GM23338 (cell line): ENCODE results near the gene SULT1C2. TPM values are rescaled to one million over a fixed set of nuclear protein-coding genes. Genes with fewer than 3 reads are reported as not detected.

ENCODE experiments used
- ATAC-seq: fragments of 200-7000 bp; cut with Tn5 transposase; 3 replicates; pipeline ENCODE4 v1.9.1; 2020
- DNase-seq: peaks from one replicate; pipeline ENCODE4 v3.0.0-alpha.2; 2015; ENCODE audit warnings: low spot score
- H2AFZ ChIP-seq: fragments of 200-600 bp; sonication (generic); 2 replicates; pipeline ENCODE4 v1.8.0; 2016; ENCODE audit warnings: antibody characterized with exemption, mild to moderate bottlenecking, moderate library complexity
- H3F3A ChIP-seq: fragments of 200-600 bp; sonication (generic); replicated peaks from 2 replicates; pipeline ENCODE4 v1.8.0; 2017; ENCODE audit warnings: antibody characterized with exemption, mixed run types, low read depth
- H3K27ac ChIP-seq: fragments of 200-600 bp; sonication (generic); 2 replicates; pipeline ENCODE4 v1.6.1; 2016; ENCODE audit warnings: low read depth
- H3K27me3 ChIP-seq: fragments of 200-600 bp; sonication (generic); 2 replicates; pipeline ENCODE4 v1.8.0; 2016; ENCODE audit warnings: mild to moderate bottlenecking, mixed run types, moderate library complexity; ENCODE audit not compliant: insufficient read depth
- H3K36me3 ChIP-seq: fragments of 200-600 bp; sonication (generic); 2 replicates; pipeline ENCODE4 v1.8.0; 2016; ENCODE audit warnings: mild to moderate bottlenecking; ENCODE audit not compliant: insufficient read depth
- H3K4me1 ChIP-seq: fragments of 200-600 bp; sonication (generic); 2 replicates; pipeline ENCODE4 v1.8.0; 2016; ENCODE audit warnings: mild to moderate bottlenecking, moderate library complexity; ENCODE audit not compliant: insufficient read depth
- H3K4me2 ChIP-seq: fragments of 200-600 bp; sonication (generic); 2 replicates; pipeline ENCODE4 v1.7.1; 2017; ENCODE audit warnings: mixed run types
- H3K4me3 ChIP-seq: fragments of 200-600 bp; sonication (generic); 2 replicates; pipeline ENCODE4 v1.6.1; 2016; ENCODE audit warnings: mixed run types
- H3K79me2 ChIP-seq: fragments of 200-600 bp; sonication (generic); replicated peaks from 2 replicates; pipeline ENCODE4 v1.8.0; 2017; ENCODE audit warnings: mild to moderate bottlenecking; ENCODE audit not compliant: insufficient read depth
- H3K9me2 ChIP-seq: fragments of 200-600 bp; sonication (generic); 2 replicates; pipeline ENCODE4 v1.8.0; 2017; ENCODE audit not compliant: insufficient read depth
- H4K20me1 ChIP-seq: fragments of 200-600 bp; sonication (generic); replicated peaks from 2 replicates; pipeline ENCODE4 v1.8.0; 2017; ENCODE audit warnings: mild to moderate bottlenecking; ENCODE audit not compliant: insufficient read depth
- H3K27ac Mint-ChIP-seq: 2 replicates; pipeline ENCODE4 v1.8.0; 2020; ENCODE audit warnings: inconsistent platforms, mild to moderate bottlenecking, moderate library complexity, mixed read lengths
- H3K27me3 Mint-ChIP-seq: 3 replicates; pipeline ENCODE4 v1.8.0; 2022; ENCODE audit warnings: low read depth, mild to moderate bottlenecking, moderate library complexity, mixed read lengths, inconsistent platforms; ENCODE audit not compliant: insufficient read depth, poor library complexity
- H3K36me3 Mint-ChIP-seq: 3 replicates; pipeline ENCODE4 v1.8.0; 2021; ENCODE audit warnings: low read depth, mild to moderate bottlenecking, inconsistent platforms, moderate library complexity, mixed read lengths
- H3K4me1 Mint-ChIP-seq: 3 replicates; pipeline ENCODE4 v1.8.0; 2020; ENCODE audit warnings: mild to moderate bottlenecking, inconsistent platforms, mixed read lengths
- H3K4me3 Mint-ChIP-seq: 3 replicates; pipeline ENCODE4 v1.8.0; 2021; ENCODE audit warnings: moderate library complexity, mild to moderate bottlenecking, inconsistent platforms, mixed read lengths
- H3K9me3 Mint-ChIP-seq: 3 replicates; pipeline ENCODE4 v1.8.0; 2020; ENCODE audit warnings: moderate library complexity, mild to moderate bottlenecking, inconsistent platforms, mixed read lengths
- CREB1 ChIP-seq: fragments of 250-450 bp; sonication (Bioruptor Pico); IDR thresholded peaks from 2 replicates; pipeline ENCODE4 v1.5.0; 2020; ENCODE audit warnings: low read depth, mild to moderate bottlenecking, moderate library complexity
- EZH2 ChIP-seq: fragments of 200-600 bp; sonication (generic); IDR thresholded peaks from one replicate; pipeline ENCODE4 v1.8.0; 2017; ENCODE audit warnings: antibody characterized with exemption, mild to moderate bottlenecking, low read depth; ENCODE audit not compliant: unreplicated experiment
- EZH2phosphoT487 ChIP-seq: fragments of 200-600 bp; sonication (generic); IDR thresholded peaks from one replicate; pipeline ENCODE4 v1.8.1; 2018; ENCODE audit warnings: antibody characterized with exemption; ENCODE audit not compliant: unreplicated experiment
- JUNB ChIP-seq: IDR thresholded peaks from one replicate; pipeline ENCODE4 v1.6.1; 2016; ENCODE audit warnings: antibody characterized with exemption; ENCODE audit not compliant: unreplicated experiment
- NANOG ChIP-seq: IDR thresholded peaks from 2 replicates; pipeline ENCODE4 v1.6.1; 2016; ENCODE audit warnings: antibody characterized with exemption, borderline replicate concordance
- POLR2AphosphoS5 ChIP-seq: IDR thresholded peaks from 2 replicates; pipeline ENCODE4 v1.6.1; 2016; ENCODE audit warnings: antibody characterized with exemption, low read depth
- STAT1 ChIP-seq: IDR thresholded peaks from one replicate; pipeline ENCODE4 v1.6.1; 2016; ENCODE audit warnings: antibody characterized with exemption; ENCODE audit not compliant: unreplicated experiment
- ZNF114 ChIP-seq: fragments of 250-450 bp; sonication (Bioruptor Pico); IDR thresholded peaks from 2 replicates; pipeline ENCODE4 v1.5.0; 2020; ENCODE audit warnings: mild to moderate bottlenecking, moderate library complexity
- ZNF331 ChIP-seq: fragments of 250-450 bp; sonication (Bioruptor Pico); IDR thresholded peaks from 2 replicates; pipeline ENCODE4 v1.5.0; 2020; ENCODE audit warnings: low read depth, mild to moderate bottlenecking, moderate library complexity
- ZNF462 ChIP-seq: fragments of 250-450 bp; sonication (Bioruptor Pico); IDR thresholded peaks from 2 replicates; pipeline ENCODE4 v1.5.0; 2020; ENCODE audit warnings: mild to moderate bottlenecking, moderate library complexity
- polyA plus RNA-seq: library from polyadenylated mRNA; unstranded; fragments of >200 nt; fragmentation: Nextera tagmentation; extraction: Ambion mirVana; gene quantifications from 2 replicates; pipeline ENCODE4 v1.2.1, GENCODE V29; 2016
- total RNA-seq: library from RNA; depleted of rRNA; stranded (reverse); fragments of >200 nt; shearing (Covaris generic); gene quantifications from 2 replicates; pipeline ENCODE4 v1.2.3, GENCODE V29; 2014
- TF ChIP-seq, protein P1 (sequence below), 2 experiments: fragments of 200-600 bp in 1 of 2; sonication (generic) in 1 of 2; conservative IDR thresholded peaks; 2 replicates each; pipeline versions ENCODE4 v1.5.1 to v1.6.1; 2016 to 2017; ENCODE audit warnings: antibody characterized with exemption in 2 of 2, low read depth in 2 of 2, mild to moderate bottlenecking in 2 of 2, moderate library complexity in 1 of 2
- TF ChIP-seq, protein P2 (sequence below): IDR thresholded peaks from one replicate; pipeline ENCODE4 v1.6.1; 2018; ENCODE audit warnings: antibody characterized with exemption; ENCODE audit not compliant: unreplicated experiment
- TF ChIP-seq, protein P3 (sequence below): IDR thresholded peaks from 2 replicates; pipeline ENCODE4 v1.6.1; 2016; ENCODE audit warnings: antibody characterized with exemption

SULT1C2 gene
- total and polyA plus RNA-seq, 2 experiments from 2014 or later, result 0.69 to 1.9 TPM

- no peaks in the 10 kb centered on the region for H3K4me1 ChIP-seq
- H3K36me3 ChIP-seq, result no peaks in the 10 kb centered on the region
- DNase-seq (no peak), ATAC-seq (no peak)
- H3K27ac ChIP-seq, result no peak overlapping the region
- H3K79me2 ChIP-seq, result no peaks in the 10 kb centered on the region
- Mint-ChIP-seq H3K9me3 (no peaks in the 10 kb centered on the region), H3K4me1 (no peaks in the 10 kb centered on the region), H3K36me3 (no peaks in the 10 kb centered on the region), H3K27ac (no peak overlapping the region), H3K27me3 (peaks cover 5% of the 10 kb centered on the region), H3K4me3 (no peak overlapping the region)
- H4K20me1 ChIP-seq, result no peaks in the 10 kb centered on the region
- no peak overlapping the region for H3K4me3 ChIP-seq
- no peaks in the 10 kb centered on the region for H3K27me3 ChIP-seq
- H3K4me2 ChIP-seq, result no peak overlapping the region
- no peaks in the 10 kb centered on the region for H3F3A ChIP-seq
- TF ChIP-seq JUNB, result no peak
- TF ChIP-seq, protein P1, sequence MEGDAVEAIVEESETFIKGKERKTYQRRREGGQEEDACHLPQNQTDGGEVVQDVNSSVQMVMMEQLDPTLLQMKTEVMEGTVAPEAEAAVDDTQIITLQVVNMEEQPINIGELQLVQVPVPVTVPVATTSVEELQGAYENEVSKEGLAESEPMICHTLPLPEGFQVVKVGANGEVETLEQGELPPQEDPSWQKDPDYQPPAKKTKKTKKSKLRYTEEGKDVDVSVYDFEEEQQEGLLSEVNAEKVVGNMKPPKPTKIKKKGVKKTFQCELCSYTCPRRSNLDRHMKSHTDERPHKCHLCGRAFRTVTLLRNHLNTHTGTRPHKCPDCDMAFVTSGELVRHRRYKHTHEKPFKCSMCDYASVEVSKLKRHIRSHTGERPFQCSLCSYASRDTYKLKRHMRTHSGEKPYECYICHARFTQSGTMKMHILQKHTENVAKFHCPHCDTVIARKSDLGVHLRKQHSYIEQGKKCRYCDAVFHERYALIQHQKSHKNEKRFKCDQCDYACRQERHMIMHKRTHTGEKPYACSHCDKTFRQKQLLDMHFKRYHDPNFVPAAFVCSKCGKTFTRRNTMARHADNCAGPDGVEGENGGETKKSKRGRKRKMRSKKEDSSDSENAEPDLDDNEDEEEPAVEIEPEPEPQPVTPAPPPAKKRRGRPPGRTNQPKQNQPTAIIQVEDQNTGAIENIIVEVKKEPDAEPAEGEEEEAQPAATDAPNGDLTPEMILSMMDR (conservative IDR thresholded peaks at IDR 0.05; ENCODE audit: low read depth in 2 of 2), result no peak
- TF ChIP-seq CREB1, result no peak
- TF ChIP-seq, protein P2, sequence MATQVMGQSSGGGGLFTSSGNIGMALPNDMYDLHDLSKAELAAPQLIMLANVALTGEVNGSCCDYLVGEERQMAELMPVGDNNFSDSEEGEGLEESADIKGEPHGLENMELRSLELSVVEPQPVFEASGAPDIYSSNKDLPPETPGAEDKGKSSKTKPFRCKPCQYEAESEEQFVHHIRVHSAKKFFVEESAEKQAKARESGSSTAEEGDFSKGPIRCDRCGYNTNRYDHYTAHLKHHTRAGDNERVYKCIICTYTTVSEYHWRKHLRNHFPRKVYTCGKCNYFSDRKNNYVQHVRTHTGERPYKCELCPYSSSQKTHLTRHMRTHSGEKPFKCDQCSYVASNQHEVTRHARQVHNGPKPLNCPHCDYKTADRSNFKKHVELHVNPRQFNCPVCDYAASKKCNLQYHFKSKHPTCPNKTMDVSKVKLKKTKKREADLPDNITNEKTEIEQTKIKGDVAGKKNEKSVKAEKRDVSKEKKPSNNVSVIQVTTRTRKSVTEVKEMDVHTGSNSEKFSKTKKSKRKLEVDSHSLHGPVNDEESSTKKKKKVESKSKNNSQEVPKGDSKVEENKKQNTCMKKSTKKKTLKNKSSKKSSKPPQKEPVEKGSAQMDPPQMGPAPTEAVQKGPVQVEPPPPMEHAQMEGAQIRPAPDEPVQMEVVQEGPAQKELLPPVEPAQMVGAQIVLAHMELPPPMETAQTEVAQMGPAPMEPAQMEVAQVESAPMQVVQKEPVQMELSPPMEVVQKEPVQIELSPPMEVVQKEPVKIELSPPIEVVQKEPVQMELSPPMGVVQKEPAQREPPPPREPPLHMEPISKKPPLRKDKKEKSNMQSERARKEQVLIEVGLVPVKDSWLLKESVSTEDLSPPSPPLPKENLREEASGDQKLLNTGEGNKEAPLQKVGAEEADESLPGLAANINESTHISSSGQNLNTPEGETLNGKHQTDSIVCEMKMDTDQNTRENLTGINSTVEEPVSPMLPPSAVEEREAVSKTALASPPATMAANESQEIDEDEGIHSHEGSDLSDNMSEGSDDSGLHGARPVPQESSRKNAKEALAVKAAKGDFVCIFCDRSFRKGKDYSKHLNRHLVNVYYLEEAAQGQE, result no peak
- no peak for TF ChIP-seq ZNF331 (CRISPR knock-in tag)
- no peak for TF ChIP-seq ZNF462 (CRISPR knock-in tag)
- TF ChIP-seq ZNF114 (CRISPR knock-in tag), result no peak
- TF ChIP-seq, protein P3, sequence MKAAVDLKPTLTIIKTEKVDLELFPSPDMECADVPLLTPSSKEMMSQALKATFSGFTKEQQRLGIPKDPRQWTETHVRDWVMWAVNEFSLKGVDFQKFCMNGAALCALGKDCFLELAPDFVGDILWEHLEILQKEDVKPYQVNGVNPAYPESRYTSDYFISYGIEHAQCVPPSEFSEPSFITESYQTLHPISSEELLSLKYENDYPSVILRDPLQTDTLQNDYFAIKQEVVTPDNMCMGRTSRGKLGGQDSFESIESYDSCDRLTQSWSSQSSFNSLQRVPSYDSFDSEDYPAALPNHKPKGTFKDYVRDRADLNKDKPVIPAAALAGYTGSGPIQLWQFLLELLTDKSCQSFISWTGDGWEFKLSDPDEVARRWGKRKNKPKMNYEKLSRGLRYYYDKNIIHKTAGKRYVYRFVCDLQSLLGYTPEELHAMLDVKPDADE, result no peak
- TF ChIP-seq EZH2phosphoT487, result no peak
- TF ChIP-seq STAT1, result no peak
- TF ChIP-seq NANOG, result no peak
- no peak for TF ChIP-seq POLR2AphosphoS5
- no peak for TF ChIP-seq EZH2
- H3K9me2 ChIP-seq, result 0 out of 2 replicates have a peak, but pooled peaks cover 9% of the 10 kb centered on the region
- H2AFZ ChIP-seq, result no peak overlapping the region
Measured at GRCh38 chr2:108301558-108301957, 12.9 kb downstream of the SULT1C2 start.
